ENCODE results near the gene SLC9B2. TPM values are rescaled to one million over a fixed set of nuclear protein-coding genes. Genes with fewer than 3 reads are reported as not detected.

SLC9B2 gene
- total RNA-seq, 6 donors from 2014 or later, result 1.00 to 18.9 (median 4.3) TPM

- Histone ChIP-seq H3K27me3 (no peaks in the 10 kb centered on the region), H3K4me3 (no peak overlapping the region), H3K36me3 (no peaks in the 10 kb centered on the region), H3K9me3 (no peaks in the 10 kb centered on the region), H3K27ac (no peak overlapping the region), H3K4me1 (no peaks in the 10 kb centered on the region)
- ATAC-seq (ENCODE audit: low FRiP score in 2 of 2) (no peak), DNase-seq (no peak)
- WGBS, 2 donors, result 95 to 96% methylated on average over 3 of the region's 3 CpGs
- TF ChIP-seq POLR2AphosphoS5 (IDR thresholded peaks at IDR 0.05) (no peak), EP300 (IDR thresholded peaks at IDR 0.05) (no peak), POLR2A (IDR thresholded peaks at IDR 0.05) (no peak), CTCF (IDR thresholded peaks at IDR 0.05) (no peak)
These were observed 45.8 kb downstream of the SLC9B2 start for GRCh38 chr4:103030791-103031190.

GRCh38 chr4:103029300-103029699 is 47.3 kb downstream of the SLC9B2 start:
- WGBS, 2 donors, result 81 to 83% methylated on average over 1 of the region's 1 CpG
- Histone ChIP-seq H3K9me3 (no peaks in the 10 kb centered on the region), H3K4me1 (no peaks in the 10 kb centered on the region)

GRCh38 chr4:103026868-103027267 is 49.7 kb downstream of the SLC9B2 start:
- no peak for DNase-seq
- Histone ChIP-seq H3K4me1 (no peaks in the 10 kb centered on the region), H3K9me3 (no peaks in the 10 kb centered on the region), H3K4me3 (no peak overlapping the region), H3K36me3 (no peaks in the 10 kb centered on the region), H3K27ac (no peak overlapping the region), H3K27me3 (no peaks in the 10 kb centered on the region)
- WGBS, 2 donors, result 93 to 95% methylated on average over 1 of the region's 1 CpG
- TF ChIP-seq POLR2AphosphoS5 (IDR thresholded peaks at IDR 0.05), result no peak
- no peak for TF ChIP-seq EP300 (IDR thresholded peaks at IDR 0.05)
- TF ChIP-seq CTCF (IDR thresholded peaks at IDR 0.05), result no peak
- TF ChIP-seq POLR2A (IDR thresholded peaks at IDR 0.05), result no peak
- no peak for ATAC-seq (ENCODE audit: low FRiP score in 2 of 2)

More at GRCh38 chr4:103029300-103029699, 47.3 kb downstream of the SLC9B2 start:
- Histone ChIP-seq H3K27ac (no peak overlapping the region), H3K4me3 (no peak overlapping the region), H3K36me3 (no peaks in the 10 kb centered on the region), H3K27me3 (no peaks in the 10 kb centered on the region)
- no peak for TF ChIP-seq POLR2AphosphoS5 (IDR thresholded peaks at IDR 0.05)
- no peak for TF ChIP-seq EP300 (IDR thresholded peaks at IDR 0.05)
- no peak for TF ChIP-seq POLR2A (IDR thresholded peaks at IDR 0.05)
- no peak for TF ChIP-seq CTCF (IDR thresholded peaks at IDR 0.05)
- ATAC-seq (ENCODE audit: low FRiP score in 2 of 2), result no peak
- no peak for DNase-seq

- Histone ChIP-seq H3K36me3 (no peaks in the 10 kb centered on the region), H3K27ac (no peak overlapping the region), H3K27me3 (no peaks in the 10 kb centered on the region), H3K9me3 (no peaks in the 10 kb centered on the region), H3K4me3 (no peak overlapping the region), H3K4me1 (peaks cover 3 to 5% (median 4%) of the 10 kb centered on the region in 4 donors)
- DNase-seq (no peak), ATAC-seq (ENCODE audit: low FRiP score in 2 of 2) (no peak)
- TF ChIP-seq CTCF (IDR thresholded peaks at IDR 0.05) (no peak), EP300 (IDR thresholded peaks at IDR 0.05) (no peak), POLR2A (IDR thresholded peaks at IDR 0.05) (no peak), POLR2AphosphoS5 (IDR thresholded peaks at IDR 0.05) (no peak)
- 94 to 100% methylated on average over 3 of the region's 3 CpGs for WGBS, 2 donors
These were observed 51.6 kb downstream of the SLC9B2 start for GRCh38 chr4:103024996-103025395.

- TF ChIP-seq POLR2AphosphoS5 (IDR thresholded peaks at IDR 0.05) (no peak), EP300 (IDR thresholded peaks at IDR 0.05) (no peak), POLR2A (IDR thresholded peaks at IDR 0.05) (no peak), CTCF (IDR thresholded peaks at IDR 0.05) (no peak)
- DNase-seq, result no peak
- WGBS, 2 donors, result 98 to 100% methylated on average over 2 of the region's 2 CpGs
These were observed 55.4 kb downstream of the SLC9B2 start for GRCh38 chr4:103021120-103021519.

More at GRCh38 chr4:103021120-103021519, 55.4 kb downstream of the SLC9B2 start:
- Histone ChIP-seq H3K36me3 (no peaks in the 10 kb centered on the region), H3K4me3 (no peak overlapping the region), H3K4me1 (peaks cover 6 to 16% (median 10%) of the 10 kb centered on the region in 4 donors), H3K9me3 (no peaks in the 10 kb centered on the region), H3K27me3 (no peaks in the 10 kb centered on the region), H3K27ac (no peak overlapping the region)
- ATAC-seq (ENCODE audit: low FRiP score in 2 of 2), result no peak

Measured in upper lobe of left lung (tissue), 6 donors.